IgD-negative memory B cell (primary cell): ENCODE data around the gene PNPT1. TPM values are rescaled to one million over a fixed set of nuclear protein-coding genes. Genes with fewer than 3 reads are reported as not detected.
"Not testable (repeated sequence)": the region's sequence is repeated elsewhere in the genome, so short reads cannot be mapped to it uniquely, and the experiment has no call there.

Experiments
- H3K27ac Mint-ChIP-seq, 3 donors: one replicate each; pipeline ENCODE4 v1.8.0; 2020 to 2022; ENCODE audit warnings: mild to moderate bottlenecking in 3 of 3, mixed read lengths in 3 of 3, moderate library complexity in 1 of 3
- H3K27me3 Mint-ChIP-seq: one replicate; pipeline ENCODE4 v1.8.0; 2021; ENCODE audit warnings: mixed read lengths
- H3K36me3 Mint-ChIP-seq: one replicate; pipeline ENCODE4 v1.8.0; 2020; ENCODE audit warnings: mild to moderate bottlenecking, mixed read lengths
- H3K4me1 Mint-ChIP-seq, 3 donors: one replicate each; pipeline ENCODE4 v1.8.0; 2020 to 2022; ENCODE audit warnings: mixed read lengths in 3 of 3, mild to moderate bottlenecking in 1 of 3
- H3K4me3 Mint-ChIP-seq, 4 donors: one replicate each; pipeline ENCODE4 v1.8.0; 2020 to 2022; ENCODE audit warnings: mild to moderate bottlenecking in 4 of 4, mixed read lengths in 4 of 4, moderate library complexity in 3 of 4
- H3K9me3 Mint-ChIP-seq, 3 donors: one replicate each; pipeline ENCODE4 v1.8.0; 2020 to 2021; ENCODE audit warnings: mixed read lengths in 3 of 3, mild to moderate bottlenecking in 1 of 3
- polyA plus RNA-seq: library from polyadenylated mRNA; unstranded; fragments of 300-500 nt; fragmentation: Illumina TruSeq; gene quantifications from one replicate; pipeline ENCODE4 v1.2.3, GENCODE V29; 2021

Gene PNPT1
- polyA plus RNA-seq, 1 donor from 2014 or later, result 20.6 TPM

GRCh38 chr2:55618275-55619055 lies 75.2 kb downstream of the PNPT1 start:
- no peaks in the 10 kb centered on the region for H3K9me3 Mint-ChIP-seq
- H3K4me3 Mint-ChIP-seq, result no peak overlapping the region
- H3K27ac Mint-ChIP-seq, result no peak overlapping the region
- H3K36me3 Mint-ChIP-seq, result peaks cover 6% of the 10 kb centered on the region
- H3K4me1 Mint-ChIP-seq, result peaks cover 21 to 54% (median 37%) of the 10 kb centered on the region in 3 donors
- H3K27me3 Mint-ChIP-seq, result no peaks in the 10 kb centered on the region

DNA sequence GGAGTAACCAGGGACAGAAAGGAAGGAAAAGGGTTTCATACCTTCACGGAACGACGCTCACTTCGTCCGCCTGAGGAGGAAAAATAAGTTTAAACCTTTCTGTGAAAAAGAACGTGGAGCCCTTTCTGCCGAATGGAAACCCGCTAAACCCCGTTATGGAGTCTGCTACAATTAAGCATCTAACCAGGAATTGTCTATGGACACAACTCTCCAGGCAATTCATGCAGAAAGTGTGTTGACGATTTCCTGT lies 75.7 kb downstream of the PNPT1 start:
- Mint-ChIP-seq H3K9me3 (no peaks in the 10 kb centered on the region), H3K4me3 (no peak overlapping the region), H3K36me3 (peaks cover 6% of the 10 kb centered on the region), H3K27me3 (no peaks in the 10 kb centered on the region), H3K27ac (no peak overlapping the region), H3K4me1 (peaks cover 16 to 50% (median 37%) of the 10 kb centered on the region in 3 donors)

DNA sequence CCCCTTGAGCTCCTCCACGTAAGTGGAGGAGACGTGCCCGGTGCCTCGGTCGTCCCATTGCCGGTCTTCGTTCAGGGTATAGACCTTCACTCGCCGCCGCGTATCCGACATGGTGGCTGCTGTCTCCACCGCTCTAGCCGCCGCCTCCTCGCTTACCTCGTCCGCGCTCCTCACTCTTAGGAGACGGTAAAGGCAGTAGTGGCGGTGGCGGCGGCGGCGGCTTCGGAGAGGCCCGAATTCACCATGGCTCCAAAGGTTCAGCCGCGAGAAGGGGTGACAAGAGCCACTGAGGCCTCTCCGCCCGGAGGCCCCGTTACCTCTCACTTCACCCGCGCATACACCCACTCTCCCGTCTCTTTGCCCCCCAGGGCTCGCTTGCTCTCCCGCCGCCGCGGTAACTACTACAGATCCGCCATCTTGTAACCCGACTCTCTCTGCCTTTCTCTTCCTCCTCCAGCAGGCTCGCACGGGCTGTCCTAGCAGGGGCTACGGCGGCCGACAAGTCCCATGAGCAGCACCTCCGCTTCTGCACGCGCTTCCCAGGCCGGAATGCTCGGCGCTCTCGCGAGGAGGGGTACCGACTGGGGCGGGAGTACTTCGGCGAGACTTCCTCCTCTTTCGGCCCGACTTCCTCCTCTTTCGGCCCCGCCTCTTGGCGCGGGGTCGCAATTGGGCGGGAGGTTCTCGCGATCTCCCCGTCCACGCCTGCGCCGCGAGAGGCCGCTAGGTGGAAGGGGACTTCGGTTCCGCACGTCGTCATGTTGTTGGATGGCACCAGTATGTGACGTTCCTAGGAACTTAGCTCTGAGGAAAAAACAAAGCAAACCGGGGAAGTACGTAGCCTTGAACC lies 76.2 kb downstream of the PNPT1 start, which contains the start of gene PPP4R3B:
Gene PPP4R3B (minus strand): TSS at position 448 of the 850 bp plus-strand sequence. CDS start 337 bp downstream, at position 111.
- Mint-ChIP-seq H3K9me3 (no peaks in the 10 kb centered on the region), H3K36me3 (peaks cover 6% of the 10 kb centered on the region), H3K4me1 (peaks cover 10 to 44% (median 36%) of the 10 kb centered on the region in 3 donors), H3K27me3 (no peaks in the 10 kb centered on the region), H3K4me3 (no peak within 1 kb of the TSS), H3K27ac (no peak within 1 kb of the TSS)

DNA sequence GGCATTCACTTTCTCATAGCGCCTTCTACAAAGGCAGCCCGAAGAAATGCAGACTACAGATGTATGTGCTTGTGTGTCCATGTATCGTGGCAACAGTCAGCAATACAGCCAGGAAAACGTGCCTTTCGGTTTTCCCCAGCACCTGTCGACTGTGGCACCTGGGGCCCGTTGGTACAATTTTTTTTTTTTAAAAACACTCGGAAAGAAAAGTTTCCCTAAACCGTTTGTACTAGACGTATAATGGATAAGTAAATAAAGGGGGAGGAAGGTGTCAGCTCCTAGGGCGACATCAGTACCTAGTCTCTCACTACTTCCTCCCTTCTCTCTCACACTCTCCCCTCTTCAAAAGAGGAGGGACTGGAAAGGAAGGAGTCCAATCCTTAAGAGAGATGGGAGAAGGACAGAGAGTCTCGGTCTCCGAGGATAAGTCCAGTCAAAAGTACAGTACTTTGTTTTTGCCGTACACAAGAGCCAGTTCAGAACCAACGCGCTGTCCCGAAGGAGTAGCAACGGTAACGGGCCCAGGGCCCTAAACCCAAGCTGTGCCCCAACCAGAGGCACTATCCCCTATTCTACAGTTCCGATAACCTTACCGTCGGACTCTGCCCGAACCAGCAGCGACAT lies 77.0 kb downstream of the PNPT1 start:
- Mint-ChIP-seq H3K36me3 (peaks cover 6% of the 10 kb centered on the region), H3K4me1 (peaks cover 8 to 38% (median 33%) of the 10 kb centered on the region in 3 donors), H3K9me3 (no peaks in the 10 kb centered on the region), H3K4me3 (no peak overlapping the region), H3K27ac (no peak overlapping the region), H3K27me3 (no peaks in the 10 kb centered on the region)

- Mint-ChIP-seq H3K4me3 (no peak overlapping the region), H3K27ac (no peak overlapping the region)
Measured at GRCh38 chr2:55611997-55612396, 81.6 kb downstream of the PNPT1 start.

GRCh38 chr2:55610954-55611743 lies 82.5 kb downstream of the PNPT1 start:
- Mint-ChIP-seq H3K27ac (peak overlapping the region; percentile 31 to 70 (median 48)), H3K36me3 (peaks cover 12% of the 10 kb centered on the region), H3K27me3 (no peaks in the 10 kb centered on the region), H3K4me3 (no peak overlapping the region), H3K9me3 (no peaks in the 10 kb centered on the region), H3K4me1 (peaks cover 21 to 39% (median 37%) of the 10 kb centered on the region in 3 donors)

More at GRCh38 chr2:55611997-55612396, 81.6 kb downstream of the PNPT1 start:
- Mint-ChIP-seq H3K9me3 (no peaks in the 10 kb centered on the region), H3K27me3 (no peaks in the 10 kb centered on the region), H3K4me1 (peaks cover 20 to 38% (median 34%) of the 10 kb centered on the region in 3 donors), H3K36me3 (peaks cover 9% of the 10 kb centered on the region)

- H3K4me1 Mint-ChIP-seq, result peaks cover 17 to 37% (median 34%) of the 10 kb centered on the region in 3 donors
- H3K4me3 Mint-ChIP-seq, result peak overlapping the region in 1 of 4 donors; percentile 5
- peaks cover 12% of the 10 kb centered on the region for H3K36me3 Mint-ChIP-seq
- H3K27ac Mint-ChIP-seq, result peak overlapping the region in 2 of 3 donors; percentile 46 to 48
- H3K27me3 Mint-ChIP-seq, result no peaks in the 10 kb centered on the region
- H3K9me3 Mint-ChIP-seq, result no peaks in the 10 kb centered on the region
Measured at GRCh38 chr2:55609938-55610578, 83.6 kb downstream of the PNPT1 start.

GRCh38 chr2:55609193-55609794 lies 84.3 kb downstream of the PNPT1 start:
- Mint-ChIP-seq H3K27ac (no peak overlapping the region), H3K27me3 (no peaks in the 10 kb centered on the region), H3K9me3 (no peaks in the 10 kb centered on the region), H3K4me1 (peaks cover 16 to 36% (median 35%) of the 10 kb centered on the region in 3 donors), H3K36me3 (peaks cover 10% of the 10 kb centered on the region), H3K4me3 (peak overlapping the region in 1 of 4 donors; percentile 21)

DNA sequence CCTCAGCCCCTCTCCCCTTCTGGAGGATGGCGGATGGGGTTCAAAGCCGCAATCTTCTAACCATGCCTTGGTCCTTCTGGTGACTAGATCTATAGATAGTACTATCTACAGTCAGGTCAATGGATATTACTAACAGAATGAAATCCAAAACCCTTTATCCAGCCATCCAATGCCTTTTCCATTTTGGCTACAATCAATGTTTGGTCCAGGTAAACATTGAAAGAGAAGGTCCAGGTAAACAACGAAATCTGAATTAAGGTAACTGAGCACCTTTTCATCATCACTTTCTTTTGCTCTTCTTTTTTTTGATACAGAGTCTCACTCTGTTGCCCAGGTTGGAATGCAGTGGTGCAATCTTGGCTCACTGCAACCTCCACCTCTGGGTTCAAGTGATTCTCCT lies 85.9 kb downstream of the PNPT1 start:
- H3K4me1 Mint-ChIP-seq, result peaks cover 16 to 40% (median 30%) of the 10 kb centered on the region in 3 donors
- H3K9me3 Mint-ChIP-seq, result no peaks in the 10 kb centered on the region
- peaks cover 8% of the 10 kb centered on the region for H3K36me3 Mint-ChIP-seq
- H3K27ac Mint-ChIP-seq, result peak overlapping the region in 1 of 3 donors; percentile 16
- H3K4me3 Mint-ChIP-seq, result peak overlapping the region in 1 of 4 donors; percentile 67
- H3K27me3 Mint-ChIP-seq, result no peaks in the 10 kb centered on the region

- peaks cover 0 to 1% (median 0%) of the 10 kb centered on the region in 3 donors for H3K9me3 Mint-ChIP-seq
- H3K4me3 Mint-ChIP-seq, result no peak overlapping the region
- no peaks in the 10 kb centered on the region for H3K27me3 Mint-ChIP-seq
- H3K4me1 Mint-ChIP-seq, result peaks cover 23 to 38% (median 29%) of the 10 kb centered on the region in 3 donors
- peaks cover 5% of the 10 kb centered on the region for H3K36me3 Mint-ChIP-seq
- H3K27ac Mint-ChIP-seq, result no peak overlapping the region
Measured at GRCh38 chr2:55604027-55604565, 89.5 kb downstream of the PNPT1 start.

DNA sequence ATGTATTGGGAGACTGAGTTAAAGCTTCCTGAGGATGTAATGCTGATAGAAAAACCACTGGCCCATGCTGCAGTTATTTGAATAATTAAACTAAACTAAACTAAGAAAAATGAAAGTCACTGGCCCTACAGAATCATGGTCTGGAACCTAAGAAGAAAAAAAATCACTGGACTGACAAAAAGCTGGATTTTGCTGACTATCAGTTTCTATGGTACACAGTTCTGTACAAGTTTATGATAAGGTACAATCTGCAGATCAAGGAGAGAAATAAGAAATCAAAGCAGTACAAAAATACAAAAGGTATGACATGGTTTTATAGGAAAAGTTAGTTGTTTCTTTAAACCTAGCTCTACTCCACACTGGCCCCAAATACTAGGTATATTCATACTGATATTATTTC lies 91.8 kb downstream of the PNPT1 start:
- H3K4me3 Mint-ChIP-seq, result no peak overlapping the region
- H3K36me3 Mint-ChIP-seq, result peaks cover 1% of the 10 kb centered on the region
- peaks cover 14 to 28% (median 19%) of the 10 kb centered on the region in 3 donors for H3K4me1 Mint-ChIP-seq
- peaks cover 0 to 1% (median 0%) of the 10 kb centered on the region in 3 donors for H3K9me3 Mint-ChIP-seq
- H3K27ac Mint-ChIP-seq, result peak overlapping the region in 1 of 3 donors; percentile 81
- no peaks in the 10 kb centered on the region for H3K27me3 Mint-ChIP-seq

- peak overlapping the region in 1 of 3 donors; percentile 69 for H3K27ac Mint-ChIP-seq
- H3K9me3 Mint-ChIP-seq, result peaks cover 0 to 1% (median 0%) of the 10 kb centered on the region in 3 donors
- no peaks in the 10 kb centered on the region for H3K36me3 Mint-ChIP-seq
Measured at GRCh38 chr2:55598056-55598795, 95.4 kb downstream of the PNPT1 start.

DNA sequence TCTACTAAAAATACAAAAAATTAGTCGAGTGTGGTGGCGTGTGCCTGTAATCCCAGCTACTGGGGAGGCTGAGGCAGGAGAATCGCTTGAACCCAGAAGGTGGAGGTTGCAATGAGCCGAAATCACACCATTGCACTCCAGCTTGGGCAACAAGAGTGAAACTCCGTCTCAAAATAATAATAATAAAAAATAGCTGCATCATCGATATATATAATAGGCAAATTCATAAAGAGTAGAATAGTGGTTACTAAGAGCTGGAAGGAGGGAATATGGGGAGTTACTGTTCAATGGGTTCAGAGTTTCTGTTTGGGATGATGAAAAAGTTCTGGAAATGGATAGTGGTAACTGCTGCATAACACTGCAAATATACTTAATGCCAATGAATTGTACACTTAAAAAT lies 96.8 kb downstream of the PNPT1 start:
- H3K27me3 Mint-ChIP-seq, H3K4me3 Mint-ChIP-seq, H3K36me3 Mint-ChIP-seq, H3K9me3 Mint-ChIP-seq, H3K27ac Mint-ChIP-seq: not testable (repeated sequence)
- peaks cover 14 to 21% (median 19%) of the 10 kb centered on the region in 3 donors for H3K4me1 Mint-ChIP-seq

More at GRCh38 chr2:55598056-55598795, 95.4 kb downstream of the PNPT1 start:
- Mint-ChIP-seq H3K27me3 (no peaks in the 10 kb centered on the region), H3K4me3 (no peak overlapping the region), H3K4me1 (peaks cover 12 to 26% (median 16%) of the 10 kb centered on the region in 3 donors)
